SK-N-SH treated with all-trans-retinoic acid at 6 μM for 48 hours (cell line): ENCODE results near the gene PACSIN3.
"Not testable (repeated sequence)": the region's sequence is repeated elsewhere in the genome, so short reads cannot be mapped to it uniquely, and the experiment has no call there.

Experiments used
- ATAC-seq: fragments of 200-7000 bp; cut with Tn5 transposase; 3 replicates; pipeline ENCODE4 v1.9.1; 2020; ENCODE audit warnings: mild to moderate bottlenecking, moderate library complexity
- ARNTL ChIP-seq: fragments of 450-650 bp; formaldehyde crosslinking; IDR thresholded peaks from 2 replicates; pipeline ENCODE4 v1.5.0; 2020; ENCODE audit warnings: low read depth, mild to moderate bottlenecking, moderate library complexity, borderline replicate concordance
- BACH2 ChIP-seq: fragments of 250-450 bp; sonication (Bioruptor Pico); IDR thresholded peaks from 2 replicates; pipeline ENCODE4 v1.9.0; 2021; ENCODE audit warnings: mild to moderate bottlenecking, borderline replicate concordance
- CSDC2 ChIP-seq: fragments of 250-450 bp; sonication (Bioruptor Pico); IDR thresholded peaks from 2 replicates; pipeline ENCODE4 v1.5.0; 2020; ENCODE audit warnings: mild to moderate bottlenecking, moderate library complexity
- ESRRG ChIP-seq: fragments of 250-450 bp; sonication (Bioruptor Pico); IDR thresholded peaks from 2 replicates; pipeline ENCODE4 v1.6.1; 2021; ENCODE audit warnings: mild to moderate bottlenecking
- ISL1 ChIP-seq: fragments of 250-450 bp; sonication (Bioruptor Pico); IDR thresholded peaks from 2 replicates; pipeline ENCODE4 v2.1.2; 2022; ENCODE audit warnings: mild to moderate bottlenecking, moderate library complexity
- OSR1 ChIP-seq: fragments of 250-450 bp; sonication (Bioruptor Pico); IDR thresholded peaks from 2 replicates; pipeline ENCODE4 v1.8.0; 2022; ENCODE audit warnings: moderate library complexity, mild to moderate bottlenecking, inconsistent platforms
- PPARA ChIP-seq: fragments of 250-450 bp; sonication (Bioruptor Pico); IDR thresholded peaks from 2 replicates; pipeline ENCODE4 v1.5.0; 2020; ENCODE audit warnings: mild to moderate bottlenecking, borderline replicate concordance
- RARB ChIP-seq: fragments of 250-450 bp; sonication (Bioruptor Pico); IDR thresholded peaks from 2 replicates; pipeline ENCODE4 v1.8.0; 2021; ENCODE audit warnings: mild to moderate bottlenecking, moderate library complexity
- SNAI2 ChIP-seq: fragments of 250-450 bp; sonication (Bioruptor Pico); IDR thresholded peaks from 2 replicates; pipeline ENCODE4 v1.5.0; 2020; ENCODE audit warnings: mild to moderate bottlenecking, moderate library complexity
- TCF4 ChIP-seq: fragments of 250-450 bp; sonication (Bioruptor Pico); IDR thresholded peaks from 2 replicates; pipeline ENCODE4 v1.8.0; 2021; ENCODE audit warnings: mild to moderate bottlenecking, moderate library complexity, borderline replicate concordance
- TOX ChIP-seq: fragments of 250-450 bp; sonication (Bioruptor Pico); IDR thresholded peaks from 2 replicates; pipeline ENCODE4 v1.8.0; 2021; ENCODE audit warnings: mild to moderate bottlenecking, moderate library complexity, borderline replicate concordance
- ZC3H10 ChIP-seq: fragments of 250-450 bp; sonication (Bioruptor Pico); IDR thresholded peaks from 2 replicates; pipeline ENCODE4 v1.5.1; 2021; ENCODE audit warnings: mild to moderate bottlenecking, moderate library complexity
- ZFP3 ChIP-seq: fragments of 250-450 bp; sonication (Bioruptor Pico); IDR thresholded peaks from 2 replicates; pipeline ENCODE4 v1.5.0; 2020; ENCODE audit warnings: mild to moderate bottlenecking, moderate library complexity
- ZFP30 ChIP-seq: fragments of 450-650 bp; formaldehyde crosslinking; IDR thresholded peaks from 2 replicates; pipeline ENCODE4 v1.5.0; 2022; ENCODE audit warnings: mild to moderate bottlenecking, moderate library complexity
- ZNF565 ChIP-seq: fragments of 450-650 bp; formaldehyde crosslinking; conservative IDR thresholded peaks from 2 replicates; pipeline ENCODE4 v1.5.0; 2020; ENCODE audit warnings: low read depth, mild to moderate bottlenecking, moderate library complexity
- ZNF8 ChIP-seq: fragments of 450-650 bp; formaldehyde crosslinking; IDR thresholded peaks from 2 replicates; pipeline ENCODE4 v1.5.0; 2020; ENCODE audit warnings: mild to moderate bottlenecking, moderate library complexity
- TF ChIP-seq, protein P1 (sequence below): fragments of 250-450 bp; sonication (Bioruptor Pico); IDR thresholded peaks from 2 replicates; pipeline ENCODE4 v1.8.0; 2021; ENCODE audit warnings: low read depth, mild to moderate bottlenecking, moderate library complexity, borderline replicate concordance
- TF ChIP-seq, protein P2 (sequence below): fragments of 250-450 bp; sonication (Bioruptor Pico); IDR thresholded peaks from 2 replicates; pipeline ENCODE4 v1.5.1; 2020; ENCODE audit warnings: low read depth, mild to moderate bottlenecking, moderate library complexity
- TF ChIP-seq, protein P3 (sequence below): fragments of 250-450 bp; sonication (Bioruptor Pico); IDR thresholded peaks from 2 replicates; pipeline ENCODE4 v1.5.1; 2021; ENCODE audit warnings: mild to moderate bottlenecking, moderate library complexity
- TF ChIP-seq, protein P4 (sequence below): fragments of 250-450 bp; sonication (Bioruptor Pico); IDR thresholded peaks from 2 replicates; pipeline ENCODE4 v1.8.0; 2020; ENCODE audit warnings: mild to moderate bottlenecking, moderate library complexity, borderline replicate concordance

The PACSIN3 gene

DNA sequence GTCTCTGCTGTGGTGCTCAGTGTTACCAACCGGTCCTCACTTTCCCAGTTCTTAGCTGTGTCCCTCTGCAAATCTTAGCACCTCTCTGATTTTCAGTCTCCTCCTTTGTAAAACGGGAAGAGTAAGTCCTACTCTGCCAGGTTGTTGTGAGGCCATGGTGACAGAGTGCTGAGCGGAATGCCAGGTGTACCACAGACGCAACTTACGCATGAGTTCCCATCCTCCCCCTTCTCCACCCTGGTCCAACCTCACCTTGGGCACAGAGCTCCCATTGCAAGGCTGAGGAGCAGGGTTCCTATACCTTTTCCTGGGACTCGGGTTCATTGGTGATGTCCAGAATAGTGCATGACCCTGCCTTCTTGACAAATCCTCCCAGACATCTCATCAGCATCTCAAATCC is 21.2 kb upstream of the PACSIN3 start:
- no peak for TF ChIP-seq TCF4 (CRISPR knock-in tag)
- TF ChIP-seq OSR1, result no peak
- TF ChIP-seq ZNF8 (CRISPR knock-in tag), result no peak
- TF ChIP-seq, protein P1, sequence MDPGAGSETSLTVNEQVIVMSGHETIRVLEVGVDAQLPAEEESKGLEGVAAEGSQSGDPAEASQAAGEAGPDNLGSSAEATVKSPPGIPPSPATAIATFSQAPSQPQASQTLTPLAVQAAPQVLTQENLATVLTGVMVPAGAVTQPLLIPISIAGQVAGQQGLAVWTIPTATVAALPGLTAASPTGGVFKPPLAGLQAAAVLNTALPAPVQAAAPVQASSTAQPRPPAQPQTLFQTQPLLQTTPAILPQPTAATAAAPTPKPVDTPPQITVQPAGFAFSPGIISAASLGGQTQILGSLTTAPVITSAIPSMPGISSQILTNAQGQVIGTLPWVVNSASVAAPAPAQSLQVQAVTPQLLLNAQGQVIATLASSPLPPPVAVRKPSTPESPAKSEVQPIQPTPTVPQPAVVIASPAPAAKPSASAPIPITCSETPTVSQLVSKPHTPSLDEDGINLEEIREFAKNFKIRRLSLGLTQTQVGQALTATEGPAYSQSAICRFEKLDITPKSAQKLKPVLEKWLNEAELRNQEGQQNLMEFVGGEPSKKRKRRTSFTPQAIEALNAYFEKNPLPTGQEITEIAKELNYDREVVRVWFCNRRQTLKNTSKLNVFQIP (CRISPR knock-in tag), result no peak
- TF ChIP-seq ISL1 (CRISPR knock-in tag), result no peak
- no peak for TF ChIP-seq ZFP3 (CRISPR knock-in tag)
- TF ChIP-seq ZC3H10 (CRISPR knock-in tag), result no peak
- TF ChIP-seq, protein P2, sequence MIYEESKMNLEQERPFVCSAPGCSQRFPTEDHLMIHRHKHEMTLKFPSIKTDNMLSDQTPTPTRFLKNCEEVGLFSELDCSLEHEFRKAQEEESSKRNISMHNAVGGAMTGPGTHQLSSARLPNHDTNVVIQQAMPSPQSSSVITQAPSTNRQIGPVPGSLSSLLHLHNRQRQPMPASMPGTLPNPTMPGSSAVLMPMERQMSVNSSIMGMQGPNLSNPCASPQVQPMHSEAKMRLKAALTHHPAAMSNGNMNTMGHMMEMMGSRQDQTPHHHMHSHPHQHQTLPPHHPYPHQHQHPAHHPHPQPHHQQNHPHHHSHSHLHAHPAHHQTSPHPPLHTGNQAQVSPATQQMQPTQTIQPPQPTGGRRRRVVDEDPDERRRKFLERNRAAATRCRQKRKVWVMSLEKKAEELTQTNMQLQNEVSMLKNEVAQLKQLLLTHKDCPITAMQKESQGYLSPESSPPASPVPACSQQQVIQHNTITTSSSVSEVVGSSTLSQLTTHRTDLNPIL (CRISPR knock-in tag), result no peak
- TF ChIP-seq RARB (CRISPR knock-in tag), result no peak
- no peak for TF ChIP-seq ARNTL (CRISPR knock-in tag)
- no peak for TF ChIP-seq SNAI2 (CRISPR knock-in tag)
- no peak for TF ChIP-seq ZFP30
- TF ChIP-seq BACH2 (CRISPR knock-in tag), result no peak
- TF ChIP-seq, protein P3, sequence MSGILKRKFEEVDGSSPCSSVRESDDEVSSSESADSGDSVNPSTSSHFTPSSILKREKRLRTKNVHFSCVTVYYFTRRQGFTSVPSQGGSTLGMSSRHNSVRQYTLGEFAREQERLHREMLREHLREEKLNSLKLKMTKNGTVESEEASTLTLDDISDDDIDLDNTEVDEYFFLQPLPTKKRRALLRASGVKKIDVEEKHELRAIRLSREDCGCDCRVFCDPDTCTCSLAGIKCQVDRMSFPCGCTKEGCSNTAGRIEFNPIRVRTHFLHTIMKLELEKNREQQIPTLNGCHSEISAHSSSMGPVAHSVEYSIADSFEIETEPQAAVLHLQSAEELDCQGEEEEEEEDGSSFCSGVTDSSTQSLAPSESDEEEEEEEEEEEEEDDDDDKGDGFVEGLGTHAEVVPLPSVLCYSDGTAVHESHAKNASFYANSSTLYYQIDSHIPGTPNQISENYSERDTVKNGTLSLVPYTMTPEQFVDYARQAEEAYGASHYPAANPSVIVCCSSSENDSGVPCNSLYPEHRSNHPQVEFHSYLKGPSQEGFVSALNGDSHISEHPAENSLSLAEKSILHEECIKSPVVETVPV (CRISPR knock-in tag), result no peak
- no peak for ATAC-seq

DNA sequence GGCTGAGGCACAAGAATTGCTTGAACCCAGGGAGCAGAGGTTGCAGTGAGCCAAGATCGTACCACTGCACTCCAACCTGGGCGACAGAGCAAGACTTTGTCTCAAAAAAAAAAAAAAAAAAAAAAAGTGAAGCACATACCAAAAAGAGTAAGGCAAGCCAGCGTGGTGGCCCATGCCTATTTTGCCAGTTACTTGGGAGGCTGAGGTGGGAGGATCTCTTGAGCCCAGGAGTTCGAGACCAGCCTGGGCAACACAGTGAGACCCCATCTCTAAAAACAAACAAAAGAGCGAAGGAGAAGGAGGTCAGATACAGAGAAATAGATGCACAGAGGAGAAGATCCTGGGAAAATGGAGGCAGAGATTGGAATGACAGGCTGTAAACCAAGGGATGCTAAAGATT is 20.3 kb upstream of the PACSIN3 start:
- ATAC-seq, result not testable (repeated sequence)

DNA sequence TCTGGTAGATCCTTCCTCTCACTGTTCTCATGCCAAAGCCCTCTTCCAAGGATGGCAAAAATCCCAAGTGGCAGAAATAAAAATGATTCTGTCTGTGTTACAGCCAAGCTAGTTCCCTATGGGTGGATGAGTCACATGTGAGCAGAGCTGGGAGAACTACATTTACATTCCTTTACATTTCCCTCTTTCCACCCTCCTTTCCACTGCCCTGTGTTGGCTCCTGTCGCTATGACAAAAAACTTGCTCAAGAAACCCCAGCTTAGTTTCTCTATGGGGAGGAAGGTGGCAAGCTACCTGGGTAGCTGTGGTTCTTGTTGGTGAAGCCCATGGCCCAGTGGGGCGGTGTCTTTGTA is 18.4 kb upstream of the PACSIN3 start:
- peak; percentile 99 for ATAC-seq
- TF ChIP-seq ISL1 (CRISPR knock-in tag) (no peak), ZNF565 (CRISPR knock-in tag) (no peak), ZFP3 (CRISPR knock-in tag) (no peak), ZNF8 (CRISPR knock-in tag) (no peak), ARNTL (CRISPR knock-in tag) (no peak), ZC3H10 (CRISPR knock-in tag) (no peak), RARB (CRISPR knock-in tag) (no peak), OSR1 (no peak), ESRRG (CRISPR knock-in tag) (no peak), PPARA (CRISPR knock-in tag) (no peak), CSDC2 (CRISPR knock-in tag) (no peak), ZFP30 (no peak), TOX (CRISPR knock-in tag) (no peak)
- TF ChIP-seq, protein P2 (CRISPR knock-in tag), result no peak
- TF ChIP-seq, protein P4, sequence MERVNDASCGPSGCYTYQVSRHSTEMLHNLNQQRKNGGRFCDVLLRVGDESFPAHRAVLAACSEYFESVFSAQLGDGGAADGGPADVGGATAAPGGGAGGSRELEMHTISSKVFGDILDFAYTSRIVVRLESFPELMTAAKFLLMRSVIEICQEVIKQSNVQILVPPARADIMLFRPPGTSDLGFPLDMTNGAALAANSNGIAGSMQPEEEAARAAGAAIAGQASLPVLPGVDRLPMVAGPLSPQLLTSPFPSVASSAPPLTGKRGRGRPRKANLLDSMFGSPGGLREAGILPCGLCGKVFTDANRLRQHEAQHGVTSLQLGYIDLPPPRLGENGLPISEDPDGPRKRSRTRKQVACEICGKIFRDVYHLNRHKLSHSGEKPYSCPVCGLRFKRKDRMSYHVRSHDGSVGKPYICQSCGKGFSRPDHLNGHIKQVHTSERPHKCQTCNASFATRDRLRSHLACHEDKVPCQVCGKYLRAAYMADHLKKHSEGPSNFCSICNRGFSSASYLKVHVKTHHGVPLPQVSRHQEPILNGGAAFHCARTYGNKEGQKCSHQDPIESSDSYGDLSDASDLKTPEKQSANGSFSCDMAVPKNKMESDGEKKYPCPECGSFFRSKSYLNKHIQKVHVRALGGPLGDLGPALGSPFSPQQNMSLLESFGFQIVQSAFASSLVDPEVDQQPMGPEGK (CRISPR knock-in tag), result no peak
- TF ChIP-seq, protein P3 (CRISPR knock-in tag), result no peak
- TF ChIP-seq, protein P1 (CRISPR knock-in tag), result no peak
- TF ChIP-seq, all 23 proteins: peak for 0
